HepG2 (cell line): Measurements from ENCODE around the gene GADD45A. TPM values are rescaled to one million over a fixed set of nuclear protein-coding genes. Genes with fewer than 3 reads are reported as not detected.
A peak's percentile ranks its signal among the peaks of the same experiment; 100 is the strongest.

Source experiments
- ATAC-seq: fragments of 200-7000 bp; cut with Tn5 transposase; 3 replicates; pipeline ENCODE4 v1.9.1; 2020; ENCODE audit warnings: mild to moderate bottlenecking, moderate library complexity
- BruUV-seq: library from RNA; stranded (reverse); fragments of 400-500 nt; replicated peaks from 2 replicates; lab custom pipeline; 2021; lab: Mats Ljungman, UMichigan
- CTCF ChIA-PET: fragments of 300-600 bp; formaldehyde crosslinking; extraction: SDS; loops from one replicate; lab custom pipeline; 2021; ENCODE audit warnings: low total read pairs, inconsistent platforms, low intra/inter-chr PET ratio; lab: Yijun Ruan, JAX
- POLR2A ChIA-PET: fragments of 350-600 bp; sonication (Branson Sonifier 250); formaldehyde crosslinking; loops from one replicate; lab custom pipeline; 2020; ENCODE audit warnings: antibody characterized with exemption, inconsistent platforms; lab: Yijun Ruan, JAX
- DNase-seq: peaks from one replicate; pipeline ENCODE4 v3.0.0-alpha.2; 2015; ENCODE audit warnings: low spot score
- FAIRE-seq: peaks from 3 replicates; lab custom pipeline; 2011; peaks lifted over from hg19 to GRCh38; lab: Jason Lieb, UNC
- H2AFZ ChIP-seq: one replicate; pipeline ENCODE4 v1.6.1; 2011; ENCODE audit warnings: low read length, inconsistent platforms
- H3K27ac ChIP-seq: fragments of 300-600 bp; 3 replicates; pipeline ENCODE4 v1.8.0; 2011; ENCODE audit warnings: mixed run types, mild to moderate bottlenecking, mixed read lengths, low read length, inconsistent platforms; ENCODE audit not compliant: insufficient read depth; ENCODE audit errors: extremely low read length
- H3K27me3 ChIP-seq, 2 experiments: fragments of 200-600 bp in 1 of 2; 2 replicates in 1 of 2; 3 replicates in 1 of 2; pipeline versions ENCODE4 v1.6.0 to v1.8.0; 2011; ENCODE audit warnings: low read length in 2 of 2, mild to moderate bottlenecking in 2 of 2, moderate library complexity in 2 of 2, inconsistent platforms in 1 of 2; ENCODE audit not compliant: insufficient read depth in 2 of 2, control insufficient read depth in 1 of 2
- H3K36me3 ChIP-seq, 2 experiments: fragments of 200-600 bp in 1 of 2; replicated peaks in 1 of 2; 2 replicates in 1 of 2; 3 replicates in 1 of 2; pipeline versions ENCODE4 v1.5.1 to v1.8.0; 2011; ENCODE audit warnings: low read length in 2 of 2, inconsistent platforms in 1 of 2; ENCODE audit not compliant: insufficient read depth in 2 of 2, control insufficient read depth in 1 of 2
- H3K4me1 ChIP-seq: 2 replicates; pipeline ENCODE4 v1.5.1; 2012; ENCODE audit warnings: low read length, inconsistent platforms; ENCODE audit not compliant: insufficient read depth
- H3K4me2 ChIP-seq: 2 replicates; pipeline ENCODE4 v1.6.0; 2011; ENCODE audit warnings: low read depth, low read length, inconsistent platforms
- H3K4me3 ChIP-seq, 3 experiments: fragments of 200-600 bp in 1 of 3; sonication (generic), shearing (Covaris generic) in 1 of 3; replicated peaks in 1 of 3; 2 replicates each; pipeline ENCODE4 v1.5.1; 2011 to 2016; ENCODE audit warnings: low read length in 3 of 3, inconsistent platforms in 2 of 3, low read depth in 2 of 3, mild to moderate bottlenecking in 2 of 3, control low read depth in 1 of 3, mixed read lengths in 1 of 3; ENCODE audit not compliant: insufficient read depth in 1 of 3
- H3K79me2 ChIP-seq: one replicate; pipeline ENCODE4 v1.6.1; 2011; ENCODE audit warnings: low read length, inconsistent platforms; ENCODE audit not compliant: insufficient read depth
- H3K9ac ChIP-seq: 2 replicates; pipeline ENCODE4 v1.6.0; 2011; ENCODE audit warnings: mild to moderate bottlenecking, low read depth, low read length, inconsistent platforms; ENCODE audit not compliant: insufficient read depth
- H3K9me3 ChIP-seq: 2 replicates; pipeline ENCODE4 v1.5.1; 2012; ENCODE audit warnings: mild to moderate bottlenecking, low read length
- H4K20me1 ChIP-seq: 2 replicates; pipeline ENCODE4 v1.6.0; 2011; ENCODE audit warnings: inconsistent platforms, mild to moderate bottlenecking, low read length, moderate library complexity; ENCODE audit not compliant: insufficient read depth
- ATF2 ChIP-seq: sonication (generic); formaldehyde crosslinking; IDR thresholded peaks from 2 replicates; pipeline ENCODE4 v1.4.0; 2020; ENCODE audit warnings: missing genetic modification reagents
- ATF7 ChIP-seq, 2 experiments: fragments of 450-650 bp in 1 of 2; sonication (generic) in 1 of 2; formaldehyde crosslinking in 1 of 2; IDR thresholded peaks; 2 replicates each; pipeline versions ENCODE4 v1.4.0 to v1.6.1; 2016 to 2020; ENCODE audit warnings: antibody characterized with exemption in 1 of 2, mild to moderate bottlenecking in 1 of 2, missing genetic modification reagents in 1 of 2
- CREB1 ChIP-seq, 2 experiments: fragments of 450-650 bp in 1 of 2; IDR thresholded peaks; 2 replicates each; pipeline ENCODE4 v1.6.1; 2016 to 2017; ENCODE audit warnings: control low read depth in 1 of 2, mild to moderate bottlenecking in 1 of 2, missing compliant biosample characterization in 1 of 2, missing genetic modification characterization in 1 of 2
- FOXA1 ChIP-seq, 2 experiments: fragments of 450-650 bp in 1 of 2; sonication (generic) in 1 of 2; formaldehyde crosslinking in 1 of 2; IDR thresholded peaks; 2 replicates each; pipeline versions ENCODE4 v1.4.0 to v1.6.1; 2016 to 2020; ENCODE audit warnings: missing genetic modification reagents in 1 of 2
- HDAC2 ChIP-seq: sonication (generic); formaldehyde crosslinking; IDR thresholded peaks from 2 replicates; pipeline ENCODE4 v1.4.0; 2020; ENCODE audit warnings: missing genetic modification reagents
- ISL2 ChIP-seq: sonication (generic); formaldehyde crosslinking; IDR thresholded peaks from 2 replicates; pipeline ENCODE4 v1.5.0; 2020; ENCODE audit warnings: missing genetic modification reagents
- JUN ChIP-seq: sonication (generic); formaldehyde crosslinking; IDR thresholded peaks from 2 replicates; pipeline ENCODE4 v1.4.0; 2020; ENCODE audit warnings: mild to moderate bottlenecking, missing genetic modification reagents
- KAT7 ChIP-seq: IDR thresholded peaks from 2 replicates; pipeline ENCODE4 v1.6.1; 2018; ENCODE audit warnings: borderline replicate concordance, missing compliant biosample characterization
- MIXL1 ChIP-seq: IDR thresholded peaks from 2 replicates; pipeline ENCODE4 v1.6.1; 2016
- MXI1 ChIP-seq: IDR thresholded peaks from 3 replicates; pipeline ENCODE4 v1.6.1; 2012; ENCODE audit warnings: low read depth, low read length, inconsistent platforms, borderline replicate concordance
- MYPOP ChIP-seq: sonication (generic); formaldehyde crosslinking; IDR thresholded peaks from 2 replicates; pipeline ENCODE4 v1.8.1; 2023; ENCODE audit warnings: mild to moderate bottlenecking, moderate library complexity, missing genetic modification reagents
- NR2F6 ChIP-seq, 2 experiments: IDR thresholded peaks; 2 replicates each; pipeline ENCODE4 v1.6.1; 2016; ENCODE audit warnings: antibody characterized with exemption in 1 of 2, mild to moderate bottlenecking in 1 of 2
- PPARG ChIP-seq: conservative IDR thresholded peaks from 2 replicates; pipeline ENCODE4 v1.6.1; 2016; ENCODE audit warnings: missing biosample characterization, missing genetic modification reagents
- RARA ChIP-seq: IDR thresholded peaks from 2 replicates; pipeline ENCODE4 v1.6.1; 2016; ENCODE audit warnings: missing genetic modification reagents, missing compliant biosample characterization
- RXRB ChIP-seq: IDR thresholded peaks from 2 replicates; pipeline ENCODE4 v1.6.1; 2016; ENCODE audit warnings: borderline replicate concordance, missing genetic modification reagents, missing compliant biosample characterization
- TCF12 ChIP-seq, 2 experiments: fragments of 450-650 bp in 1 of 2; sonication (generic) in 1 of 2; formaldehyde crosslinking in 1 of 2; IDR thresholded peaks; 2 replicates each; pipeline versions ENCODE4 v1.6.1 to v1.8.0; 2017 to 2022; ENCODE audit warnings: antibody characterized with exemption in 1 of 2, mild to moderate bottlenecking in 1 of 2, missing genetic modification reagents in 1 of 2, moderate library complexity in 1 of 2
- TCF7 ChIP-seq: sonication (generic); IDR thresholded peaks from 2 replicates; pipeline ENCODE4 v1.6.1; 2016; ENCODE audit warnings: antibody characterized with exemption, low read depth
- ZNF614 ChIP-seq: IDR thresholded peaks from 2 replicates; pipeline ENCODE4 v1.6.1; 2018; ENCODE audit warnings: missing biosample characterization, missing genetic modification reagents, inconsistent platforms, borderline replicate concordance
- WGBS: methylation state at CpG from one replicate; pipeline ENCODE4 v1.1.6; 2017; ENCODE audit warnings: low lambda C conversion rate; 5-methylcytosine and 5-hydroxymethylcytosine counted together
- in situ Hi-C: cut with HindIII; loops from 2 replicates; pipeline ENCODE4 v1.10.0; 2017; ENCODE audit warnings: low pct_unique_long_range_greater_than_20kb; ENCODE audit not compliant: extremely low pct_ligation_motif_present
- intact Hi-C: fragments of 100-400 bp; cut with micrococcal nuclease; formaldehyde crosslinking; loops from one replicate; pipeline ENCODE4 v1.10.0; 2022; ENCODE audit not compliant: unreplicated experiment
- polyA plus RNA-seq, 8 experiments: library from polyadenylated mRNA; depleted of rRNA in 3 of 8; stranded (reverse) in 7 of 8; unstranded in 1 of 8; fragments of >200 nt; fragmentation: Illumina TruSeq in 4 of 8; extraction: Trizol in 4 of 8; gene quantifications; 2 replicates each; pipeline versions ENCODE4 v1.2.1 to v1.2.3, GENCODE V29; 2011 to 2016; ENCODE audit warnings: low read depth in 4 of 8, missing spikeins in 1 of 8, mixed read lengths in 1 of 8; ENCODE audit not compliant: insufficient read depth in 1 of 8
- total RNA-seq, 5 experiments: library from RNA; depleted of rRNA; stranded (reverse); fragments of >200 nt; fragmentation: Illumina TruSeq; extraction: Trizol; gene quantifications; 2 replicates each; pipeline ENCODE4 v1.2.3, GENCODE V29; 2016; ENCODE audit warnings: low read depth in 1 of 5

The GADD45A gene
- total and polyA plus RNA-seq, 2 of the 13 experiments (the other 11 are each of a cell fraction or from before 2014, with no cell fraction given), result 33.2 to 46.2 TPM

- TF ChIP-seq ATF2 (CRISPR knock-in tag) (no peak), ATF7 (IDR thresholded peaks at IDR 0.05) (no peak), ATF7 (CRISPR knock-in tag; IDR thresholded peaks at IDR 0.05) (no peak), TCF12 (IDR thresholded peaks at IDR 0.05) (no peak), TCF12 (CRISPR knock-in tag; IDR thresholded peaks at IDR 0.05) (no peak)
Observed at GRCh38 chr1:67662884-67663283, 22.1 kb upstream of the GADD45A start (continued).

GRCh38 chr1:67664048-67664447, 21.0 kb upstream of the GADD45A start:
- in situ Hi-C loops (no loop called here), intact Hi-C loops (loop anchor here (1.0 kb wide), 1 partner anchor 21 kb away; the partner anchor contains the start of gene GADD45A)
- no peaks in the 10 kb centered on the region for H4K20me1 ChIP-seq
- no peak overlapping the region for H3K4me3 ChIP-seq
- WGBS, result 2% methylated on average over 1 of the region's 1 CpG
- no peak overlapping the region for H3K9ac ChIP-seq
- peak; percentile 67 for FAIRE-seq
- H3K36me3 ChIP-seq, result no peaks in the 10 kb centered on the region
- H3K4me1 ChIP-seq, result peaks cover 33% of the 10 kb centered on the region
- no peaks in the 10 kb centered on the region for H3K27me3 ChIP-seq
- POLR2A ChIA-PET, result interaction anchor here (0.8 to 1.6 kb wide), 4 partner anchors 22 to 233 kb away, joined by 3 to 19 read pairs (median 3); partner anchors contain the start of gene GADD45A
- peak; percentile 93 for DNase-seq
- H2AFZ ChIP-seq, result no peak overlapping the region
- H3K27ac ChIP-seq, result peak overlapping the region; percentile 39
- peak; percentile 92 for ATAC-seq
- peak overlapping the region; percentile 33; the same call in 1 of the 2 replicates for H3K4me2 ChIP-seq
- no TSS peak for BruUV-seq
- no peaks in the 10 kb centered on the region for H3K79me2 ChIP-seq
- CTCF ChIA-PET, result no interaction called here
- H3K9me3 ChIP-seq, result no peaks in the 10 kb centered on the region
- peak; percentile 66; the same call in 1 of the 2 replicates for TF ChIP-seq MIXL1 (CRISPR knock-in tag)
- TF ChIP-seq JUN (CRISPR knock-in tag), result no peak
- TF ChIP-seq CREB1 (IDR thresholded peaks at IDR 0.05), result peak; percentile 20; the same call in 1 of the 2 replicates
- TF ChIP-seq CREB1 (CRISPR knock-in tag; IDR thresholded peaks at IDR 0.05), result peak; percentile 48
- TF ChIP-seq HDAC2, result peak; percentile 66
- TF ChIP-seq TCF7, result peak; percentile 91
- TF ChIP-seq MXI1, result no peak
- no peak for TF ChIP-seq KAT7 (CRISPR knock-in tag)
- peak; percentile 79 for TF ChIP-seq RXRB (CRISPR knock-in tag)
- TF ChIP-seq RARA (CRISPR knock-in tag), result peak; percentile 80
- TF ChIP-seq PPARG (CRISPR knock-in tag), result peak; percentile 79
- TF ChIP-seq ISL2, result peak; percentile 93
- no peak for TF ChIP-seq MYPOP
- TF ChIP-seq NR2F6 (IDR thresholded peaks at IDR 0.05), result peak; percentile 40; the same call in 1 of the 2 replicates
- TF ChIP-seq NR2F6 (CRISPR knock-in tag; IDR thresholded peaks at IDR 0.05), result 0 out of 2 replicates have a peak, but pooled peaks have one; percentile 52
- TF ChIP-seq FOXA1 (IDR thresholded peaks at IDR 0.05), result peak; percentile 61; the same call in 1 of the 2 replicates
- TF ChIP-seq FOXA1 (CRISPR knock-in tag; IDR thresholded peaks at IDR 0.05), result peak; percentile 85
- peak; percentile 45; the same call in 1 of the 2 replicates for TF ChIP-seq ZNF614
